Activated CD4-positive, alpha-beta memory T cell treated with anti-CD3 and anti-CD28 coated beads for 36 hours (primary cell): ENCODE results near the gene PTPRZ1. TPM values are rescaled to one million over a fixed set of nuclear protein-coding genes. Genes with fewer than 3 reads are reported as not detected.

Source experiments
- CTCF ChIA-PET: fragments of 350-600 bp; sonication (Branson Sonifier 250); formaldehyde crosslinking; loops from one replicate; lab custom pipeline; 2021; ENCODE audit warnings: antibody characterized with exemption, inconsistent platforms; lab: Charles Lee
- POLR2A ChIA-PET: fragments of 350-600 bp; sonication (Branson Sonifier 250); formaldehyde crosslinking; loops from one replicate; lab custom pipeline; 2021; ENCODE audit warnings: antibody characterized with exemption; lab: Charles Lee
- DNase-seq: peaks from one replicate; pipeline ENCODE4 v3.0.0-alpha.2; 2020
- H3K27ac Mint-ChIP-seq: one replicate; pipeline ENCODE4 v1.8.0; 2021; ENCODE audit warnings: mixed read lengths
- H3K27me3 Mint-ChIP-seq: one replicate; pipeline ENCODE4 v1.8.0; 2021; ENCODE audit warnings: mixed read lengths
- H3K36me3 Mint-ChIP-seq: one replicate; pipeline ENCODE4 v1.8.0; 2021; ENCODE audit warnings: mixed read lengths
- H3K4me1 Mint-ChIP-seq: one replicate; pipeline ENCODE4 v1.8.0; 2021; ENCODE audit warnings: low read depth, mixed read lengths
- H3K4me3 Mint-ChIP-seq: one replicate; pipeline ENCODE4 v1.8.0; 2021; ENCODE audit warnings: mild to moderate bottlenecking, mixed read lengths
- H3K9me3 Mint-ChIP-seq: one replicate; pipeline ENCODE4 v1.8.0; 2021; ENCODE audit warnings: mixed read lengths
- intact Hi-C: fragments of 100-400 bp; cut with micrococcal nuclease; formaldehyde crosslinking; loops from one replicate; pipeline ENCODE4 v1.15.1; 2023
- total RNA-seq, 2 experiments: library from RNA; stranded (reverse); gene quantifications; one replicate each; pipeline ENCODE4 v1.2.3, GENCODE V29; 2021

Gene PTPRZ1
- total RNA-seq, 2 experiments from 2014 or later = not detected

GRCh38 chr7:121940918-121941317, 68.0 kb downstream of the PTPRZ1 start:
- intact Hi-C loops = no loop called here
- Mint-ChIP-seq H3K27me3 (no peaks in the 10 kb centered on the region), H3K4me3 (no peak overlapping the region), H3K36me3 (no peaks in the 10 kb centered on the region), H3K27ac (no peak overlapping the region), H3K9me3 (no peaks in the 10 kb centered on the region), H3K4me1 (no peaks in the 10 kb centered on the region)
- ChIA-PET POLR2A (no interaction called here), CTCF (no interaction called here)
- no peak for DNase-seq

GRCh38 chr7:121941830-121942229, 68.9 kb downstream of the PTPRZ1 start:
- CTCF ChIA-PET = no interaction called here
- Mint-ChIP-seq H3K36me3 (no peaks in the 10 kb centered on the region), H3K4me3 (no peak overlapping the region), H3K4me1 (no peaks in the 10 kb centered on the region), H3K27me3 (no peaks in the 10 kb centered on the region), H3K27ac (no peak overlapping the region), H3K9me3 (no peaks in the 10 kb centered on the region)
- DNase-seq = no peak
- POLR2A ChIA-PET = no interaction called here
- intact Hi-C loops = no loop called here

GRCh38 chr7:121945066-121945465, 72.1 kb downstream of the PTPRZ1 start:
- CTCF ChIA-PET = no interaction called here
- no peaks in the 10 kb centered on the region for H3K9me3 Mint-ChIP-seq

GRCh38 chr7:121945480-121946236, 72.7 kb downstream of the PTPRZ1 start:
- intact Hi-C loops = no loop called here
- Mint-ChIP-seq H3K9me3 (no peaks in the 10 kb centered on the region), H3K4me3 (no peak overlapping the region), H3K27ac (no peak overlapping the region), H3K27me3 (no peaks in the 10 kb centered on the region), H3K36me3 (no peaks in the 10 kb centered on the region), H3K4me1 (no peaks in the 10 kb centered on the region)
- DNase-seq = no peak
- CTCF ChIA-PET = no interaction called here
- POLR2A ChIA-PET = no interaction called here

More at GRCh38 chr7:121945066-121945465, 72.1 kb downstream of the PTPRZ1 start:
- Mint-ChIP-seq H3K4me3 (no peak overlapping the region), H3K27ac (no peak overlapping the region), H3K36me3 (no peaks in the 10 kb centered on the region), H3K27me3 (no peaks in the 10 kb centered on the region), H3K4me1 (no peaks in the 10 kb centered on the region)
- intact Hi-C loops = no loop called here
- POLR2A ChIA-PET = no interaction called here
- DNase-seq = no peak

GRCh38 chr7:121953164-121953563, 80.2 kb downstream of the PTPRZ1 start:
- no peaks in the 10 kb centered on the region for H3K4me1 Mint-ChIP-seq
- no peaks in the 10 kb centered on the region for H3K27me3 Mint-ChIP-seq
- POLR2A ChIA-PET = interaction anchor here (0.6 kb wide), 1 partner anchor 15 kb away, joined by 3 read pairs; no protein-coding TSS in a partner anchor
- H3K9me3 Mint-ChIP-seq = no peaks in the 10 kb centered on the region
- CTCF ChIA-PET = no interaction called here
- H3K36me3 Mint-ChIP-seq = no peaks in the 10 kb centered on the region
- no peak overlapping the region for H3K4me3 Mint-ChIP-seq
- H3K27ac Mint-ChIP-seq = no peak overlapping the region
- no peak for DNase-seq
- intact Hi-C loops = no loop called here

GRCh38 chr7:121953601-121954000, 80.6 kb downstream of the PTPRZ1 start:
- H3K9me3 Mint-ChIP-seq = no peaks in the 10 kb centered on the region
- no peaks in the 10 kb centered on the region for H3K27me3 Mint-ChIP-seq
- ChIA-PET POLR2A (no interaction called here), CTCF (interaction anchor here (0.6 kb wide), 1 partner anchor 41 kb away, joined by 5 read pairs; no protein-coding TSS in a partner anchor)
- DNase-seq = no peak
- no peaks in the 10 kb centered on the region for H3K4me1 Mint-ChIP-seq
- no peak overlapping the region for H3K4me3 Mint-ChIP-seq
- intact Hi-C loops = no loop called here
- H3K27ac Mint-ChIP-seq = no peak overlapping the region
- H3K36me3 Mint-ChIP-seq = no peaks in the 10 kb centered on the region

- H3K4me3 Mint-ChIP-seq = no peak overlapping the region
- no peaks in the 10 kb centered on the region for H3K27me3 Mint-ChIP-seq
- CTCF ChIA-PET = no interaction called here
- POLR2A ChIA-PET = no interaction called here
- no peaks in the 10 kb centered on the region for H3K4me1 Mint-ChIP-seq
- no peak for DNase-seq
- H3K27ac Mint-ChIP-seq = no peak overlapping the region
- no peaks in the 10 kb centered on the region for H3K36me3 Mint-ChIP-seq
- H3K9me3 Mint-ChIP-seq = no peaks in the 10 kb centered on the region
- intact Hi-C loops = no loop called here
Measured at GRCh38 chr7:121954803-121955202, 81.8 kb downstream of the PTPRZ1 start.

- POLR2A ChIA-PET = no interaction called here
- no peaks in the 10 kb centered on the region for H3K9me3 Mint-ChIP-seq
- no peak overlapping the region for H3K4me3 Mint-ChIP-seq
Measured at GRCh38 chr7:121957626-121958025, 84.7 kb downstream of the PTPRZ1 start.

GRCh38 chr7:121960678-121961077, 87.7 kb downstream of the PTPRZ1 start:
- ChIA-PET CTCF (no interaction called here), POLR2A (no interaction called here)
- Mint-ChIP-seq H3K4me1 (no peaks in the 10 kb centered on the region), H3K9me3 (peaks cover 2% of the 10 kb centered on the region), H3K27me3 (no peaks in the 10 kb centered on the region), H3K4me3 (no peak overlapping the region), H3K36me3 (no peaks in the 10 kb centered on the region), H3K27ac (no peak overlapping the region)
- intact Hi-C loops = no loop called here
- DNase-seq = no peak

More at GRCh38 chr7:121957626-121958025, 84.7 kb downstream of the PTPRZ1 start:
- Mint-ChIP-seq H3K27me3 (no peaks in the 10 kb centered on the region), H3K27ac (no peak overlapping the region), H3K4me1 (no peaks in the 10 kb centered on the region), H3K36me3 (no peaks in the 10 kb centered on the region)
- no peak for DNase-seq
- CTCF ChIA-PET = no interaction called here
- intact Hi-C loops = no loop called here

GRCh38 chr7:121961089-121961867, 88.3 kb downstream of the PTPRZ1 start:
- Mint-ChIP-seq H3K4me1 (no peaks in the 10 kb centered on the region), H3K4me3 (no peak overlapping the region), H3K27me3 (no peaks in the 10 kb centered on the region), H3K9me3 (peaks cover 2% of the 10 kb centered on the region), H3K27ac (no peak overlapping the region), H3K36me3 (no peaks in the 10 kb centered on the region)
- POLR2A ChIA-PET = no interaction called here
- CTCF ChIA-PET = no interaction called here
- DNase-seq = no peak
- intact Hi-C loops = no loop called here

GRCh38 chr7:121966276-121966934, 93.4 kb downstream of the PTPRZ1 start:
- POLR2A ChIA-PET = no interaction called here
- no peaks in the 10 kb centered on the region for H3K27me3 Mint-ChIP-seq
- peaks cover 2% of the 10 kb centered on the region for H3K9me3 Mint-ChIP-seq
- no peaks in the 10 kb centered on the region for H3K36me3 Mint-ChIP-seq
- H3K4me3 Mint-ChIP-seq = no peak overlapping the region
- no peaks in the 10 kb centered on the region for H3K4me1 Mint-ChIP-seq
- no peak overlapping the region for H3K27ac Mint-ChIP-seq
- intact Hi-C loops = no loop called here
- CTCF ChIA-PET = no interaction called here
- no peak for DNase-seq

- Mint-ChIP-seq H3K27ac (no peak overlapping the region), H3K4me3 (no peak overlapping the region), H3K36me3 (no peaks in the 10 kb centered on the region), H3K9me3 (peaks cover 2% of the 10 kb centered on the region), H3K4me1 (no peaks in the 10 kb centered on the region), H3K27me3 (no peaks in the 10 kb centered on the region)
- ChIA-PET CTCF (no interaction called here), POLR2A (no interaction called here)
- intact Hi-C loops = no loop called here
- DNase-seq = no peak
Measured at GRCh38 chr7:121966935-121967332, 94.0 kb downstream of the PTPRZ1 start.
